NCI-H2107 (cell line): Measurements from ENCODE around the gene ACTL6B.
A peak's percentile ranks its signal among the peaks of the same experiment; 100 is the strongest.

Experiments used
- DNase-seq: peaks from one replicate; lab custom pipeline; 2025; lab: John Stamatoyannopoulos, UW

ACTL6B gene

DNA sequence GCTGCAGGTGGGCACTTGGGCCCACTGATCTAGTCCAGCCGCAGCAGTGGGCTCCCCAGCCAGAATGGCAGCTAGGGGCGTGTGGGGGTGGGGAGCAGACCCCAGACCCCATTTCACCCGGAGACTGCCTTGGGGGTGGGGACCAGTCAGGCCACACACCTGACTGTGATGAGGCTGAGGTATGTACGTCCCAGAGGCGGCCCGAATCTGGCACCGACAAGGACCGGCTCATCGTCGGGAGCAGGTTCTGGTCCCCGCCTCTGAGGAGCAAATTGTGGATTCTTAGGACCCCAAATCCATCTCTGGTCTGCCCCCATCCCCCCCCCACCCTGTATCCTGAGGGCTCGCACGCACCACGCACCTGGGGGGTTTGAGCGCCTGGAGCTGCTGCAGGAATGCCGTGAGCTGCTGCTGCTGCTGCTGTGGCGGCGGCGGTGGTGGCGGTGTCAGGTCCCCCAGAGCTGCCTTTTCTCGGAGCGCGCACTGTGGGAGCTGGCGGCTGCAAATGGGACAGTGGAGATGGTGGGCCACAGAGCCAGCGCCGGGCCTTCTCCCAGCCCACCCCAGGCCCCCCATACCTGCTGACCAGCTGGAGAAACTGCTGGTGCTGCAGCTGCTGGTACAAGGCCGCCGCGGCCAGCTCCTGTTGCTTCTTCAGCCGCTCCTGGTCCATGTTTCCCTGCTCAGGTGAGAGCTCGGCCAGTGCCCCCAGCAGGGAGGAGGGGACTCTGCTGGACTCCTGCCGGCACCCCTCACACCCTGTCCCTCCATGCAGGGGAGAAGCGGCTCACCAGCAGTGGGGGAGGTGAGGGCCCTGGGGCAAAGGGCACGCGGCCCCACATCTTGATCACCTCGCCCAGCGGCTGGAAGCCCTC is 27.6 kb upstream of the ACTL6B start:
- no peak for DNase-seq

DNA sequence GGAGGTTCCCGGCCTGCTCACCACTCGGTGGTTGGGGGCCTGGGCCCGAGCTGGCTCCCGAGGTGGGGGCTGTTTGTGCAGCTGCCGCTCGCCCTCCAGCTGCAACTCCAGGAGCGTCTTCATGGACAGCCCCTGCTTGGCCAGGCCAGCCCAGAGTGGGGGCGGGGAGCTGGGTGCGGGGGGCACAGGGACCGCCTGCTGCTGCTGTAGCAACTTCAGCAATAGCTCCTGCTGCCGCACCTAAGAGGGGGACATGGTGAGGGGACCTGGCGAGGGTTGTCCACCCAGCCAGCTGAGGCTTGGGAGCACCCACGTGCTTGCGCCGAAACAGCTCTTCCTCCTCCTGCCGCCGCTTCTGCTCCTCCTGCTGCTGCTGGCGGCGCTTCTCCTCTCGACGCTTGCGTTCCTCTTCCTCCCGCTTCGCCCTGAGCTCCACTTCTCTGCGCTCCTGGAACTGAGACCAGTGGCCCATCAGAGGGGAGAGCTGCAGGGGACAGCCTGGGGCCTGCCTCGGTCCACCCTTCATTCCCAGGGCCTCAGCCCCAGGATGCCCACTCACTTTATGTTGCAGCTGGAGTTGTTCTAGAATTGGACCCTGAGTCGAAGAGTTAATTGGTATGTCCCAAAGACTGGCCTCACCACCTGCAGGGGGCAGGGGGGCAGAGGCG is 26.9 kb upstream of the ACTL6B start:
- DNase-seq = no peak

- DNase-seq = no peak
These were observed 26.0 kb upstream of the ACTL6B start for GRCh38 chr7:100682228-100682741.

- no peak for DNase-seq
These were observed 25.4 kb upstream of the ACTL6B start for GRCh38 chr7:100681491-100682227.

- no peak for DNase-seq
These were observed 24.5 kb upstream of the ACTL6B start for GRCh38 chr7:100680576-100681271.

- DNase-seq = no peak
These were observed 23.8 kb upstream of the ACTL6B start for GRCh38 chr7:100679927-100680575.

DNA sequence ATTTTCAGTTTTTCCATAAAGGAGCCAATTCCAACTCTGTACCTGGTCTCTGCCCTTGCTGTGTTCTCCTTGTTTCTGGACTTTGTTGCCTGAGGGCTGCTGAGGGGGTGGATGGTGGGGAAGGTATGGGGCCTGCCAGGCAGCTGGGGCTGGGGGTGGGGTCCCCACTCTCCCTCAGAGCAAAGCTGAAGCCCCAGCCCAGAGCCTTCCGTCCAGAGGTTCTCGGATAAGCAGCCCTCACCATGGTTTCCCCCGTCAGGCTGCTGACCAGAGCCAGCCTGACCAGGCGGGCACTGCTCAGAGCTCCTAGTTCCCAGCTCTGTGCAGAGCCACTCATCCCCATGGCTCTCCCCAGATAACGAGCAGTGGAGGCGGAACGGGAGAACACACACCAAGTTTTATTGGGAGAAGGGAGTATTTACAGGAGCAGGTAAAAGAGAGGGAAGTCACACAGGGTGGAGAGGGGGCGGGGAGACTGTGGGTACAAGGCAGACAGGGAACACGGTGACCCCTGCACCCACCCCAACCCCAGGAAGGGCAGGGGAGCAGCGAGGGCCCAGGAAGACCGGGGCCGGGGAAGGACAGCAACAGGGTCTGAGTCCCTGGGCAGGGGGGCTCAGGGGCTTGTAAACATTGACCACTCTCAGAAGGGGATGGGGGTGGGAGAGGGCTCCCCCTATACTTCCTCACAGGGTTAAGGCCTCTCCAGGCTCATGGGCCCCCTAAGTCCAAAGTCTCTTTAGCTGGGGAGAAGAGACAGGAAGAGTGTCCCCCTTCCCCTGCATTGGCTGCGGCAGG is 23.1 kb upstream of the ACTL6B start:
- DNase-seq = no peak

DNA sequence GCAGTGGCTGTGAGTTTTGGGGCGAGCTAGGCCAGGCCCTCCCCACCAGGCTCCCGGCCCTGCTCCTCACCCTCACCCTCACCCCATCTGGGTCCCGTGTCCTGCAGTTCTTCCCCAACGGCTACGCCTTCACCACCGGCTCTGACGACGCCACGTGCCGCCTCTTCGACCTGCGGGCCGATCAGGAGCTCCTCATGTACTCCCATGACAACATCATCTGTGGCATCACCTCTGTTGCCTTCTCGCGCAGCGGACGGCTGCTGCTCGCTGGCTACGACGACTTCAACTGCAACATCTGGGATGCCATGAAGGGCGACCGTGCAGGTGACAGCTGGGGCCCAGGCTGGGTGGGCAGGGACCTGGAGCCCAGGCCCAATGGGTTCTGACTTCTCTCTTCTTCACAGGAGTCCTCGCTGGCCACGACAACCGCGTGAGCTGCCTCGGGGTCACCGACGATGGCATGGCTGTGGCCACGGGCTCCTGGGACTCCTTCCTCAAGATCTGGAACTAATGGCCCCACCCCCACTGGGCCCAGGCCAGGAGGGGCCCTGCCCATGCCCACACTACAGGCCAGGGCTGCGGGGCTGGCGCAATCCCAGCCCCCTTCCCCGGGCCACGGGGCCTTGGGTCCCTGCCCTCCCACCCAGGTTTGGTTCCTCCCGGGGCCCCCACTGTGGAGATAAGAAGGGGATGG is 22.2 kb upstream of the ACTL6B start:
- DNase-seq = no peak

DNA sequence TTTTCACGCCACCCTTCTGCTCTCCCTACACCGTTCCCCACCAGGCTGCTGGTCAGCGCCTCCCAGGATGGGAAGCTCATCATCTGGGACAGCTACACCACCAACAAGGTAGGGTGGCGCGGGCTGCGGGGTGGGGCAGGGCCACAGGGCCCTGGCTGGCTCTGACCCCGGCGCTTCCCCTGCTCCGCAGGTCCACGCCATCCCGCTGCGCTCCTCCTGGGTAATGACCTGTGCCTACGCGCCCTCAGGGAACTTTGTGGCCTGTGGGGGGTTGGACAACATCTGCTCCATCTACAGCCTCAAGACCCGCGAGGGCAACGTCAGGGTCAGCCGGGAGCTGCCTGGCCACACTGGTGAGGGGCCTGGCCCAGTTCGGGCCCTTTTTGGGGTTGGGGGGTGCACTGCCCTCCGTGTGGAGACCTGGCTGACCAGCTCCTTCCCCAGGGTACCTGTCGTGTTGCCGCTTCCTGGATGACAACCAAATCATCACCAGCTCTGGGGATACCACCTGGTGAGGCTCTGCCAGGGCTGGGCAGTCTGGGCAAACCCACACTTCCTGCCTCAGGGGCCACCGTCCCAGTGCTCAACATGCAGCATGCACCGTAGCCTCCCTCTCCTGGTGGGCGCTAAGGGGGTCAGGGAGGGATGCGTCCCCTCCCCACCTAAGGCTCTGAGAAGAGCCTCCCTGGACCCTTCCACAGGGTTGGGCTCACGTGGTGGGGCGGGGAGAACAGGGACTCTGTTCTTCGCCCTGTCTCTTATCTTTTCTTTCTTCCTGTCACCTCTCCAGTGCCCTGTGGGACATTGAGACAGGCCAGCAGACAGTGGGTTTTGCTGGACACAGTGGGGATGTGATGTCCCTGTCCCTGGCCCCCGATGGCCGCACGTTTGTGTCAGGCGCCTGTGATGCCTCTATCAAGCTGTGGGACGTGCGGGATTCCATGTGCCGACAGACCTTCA is 21.3 kb upstream of the ACTL6B start:
- DNase-seq = no peak

DNA sequence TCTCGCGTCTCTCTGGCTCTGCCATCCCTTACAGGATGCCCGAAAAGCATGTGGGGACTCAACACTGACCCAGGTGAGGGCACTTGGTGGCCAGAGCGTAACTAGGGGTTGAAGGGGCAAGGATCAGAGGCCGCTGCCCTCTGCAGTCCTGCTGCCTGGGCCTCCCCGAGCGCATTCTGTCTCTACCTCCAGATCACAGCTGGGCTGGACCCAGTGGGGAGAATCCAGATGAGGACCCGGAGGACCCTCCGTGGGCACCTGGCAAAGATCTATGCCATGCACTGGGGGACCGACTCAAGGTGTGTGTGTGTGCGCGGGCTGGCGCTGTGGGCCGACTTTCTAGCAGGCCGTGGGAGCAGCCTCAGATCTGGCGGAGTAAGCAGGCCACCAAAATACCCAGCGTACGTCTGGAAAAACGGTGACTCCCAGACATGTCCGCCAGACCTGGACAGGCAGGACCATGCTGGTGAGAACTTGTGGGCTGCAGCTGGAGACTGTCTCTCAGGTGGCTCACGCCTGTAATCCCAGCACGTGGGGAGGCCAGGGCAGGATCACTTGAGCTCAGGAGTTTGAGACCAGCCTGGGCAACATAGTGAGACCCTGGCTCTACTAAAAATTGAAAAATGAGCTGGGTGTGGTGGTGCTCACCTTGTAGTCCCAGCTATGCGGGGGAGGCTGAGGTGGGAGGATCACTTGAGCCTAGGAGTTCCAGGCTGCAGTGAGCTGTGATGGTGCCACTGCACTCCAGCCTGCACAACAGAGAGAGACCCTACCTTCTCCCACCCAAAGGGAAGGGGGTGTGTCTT is 20.5 kb upstream of the ACTL6B start:
- DNase-seq = no peak

GRCh38 chr7:100675581-100676350 is 19.5 kb upstream of the ACTL6B start:
- peak; percentile 24 for DNase-seq

DNA sequence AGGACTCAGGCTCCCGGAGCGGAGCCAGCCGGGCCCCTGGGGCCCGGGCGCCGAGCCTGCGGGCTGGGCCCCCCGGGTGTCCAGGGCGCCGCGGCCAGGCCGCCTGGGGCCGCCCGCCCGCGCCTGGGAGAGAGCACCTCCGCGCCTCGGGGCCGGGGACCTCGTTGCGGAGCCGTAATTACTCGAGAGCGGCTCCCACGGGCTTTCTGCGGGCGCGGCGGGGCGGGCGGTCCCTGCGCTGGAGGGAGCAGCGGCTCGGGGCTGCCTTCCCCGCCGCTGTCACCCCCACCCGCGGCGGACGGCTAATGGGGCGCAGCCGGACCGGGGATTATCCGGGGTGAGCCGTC is 18.8 kb upstream of the ACTL6B start:
- DNase-seq = no peak

DNA sequence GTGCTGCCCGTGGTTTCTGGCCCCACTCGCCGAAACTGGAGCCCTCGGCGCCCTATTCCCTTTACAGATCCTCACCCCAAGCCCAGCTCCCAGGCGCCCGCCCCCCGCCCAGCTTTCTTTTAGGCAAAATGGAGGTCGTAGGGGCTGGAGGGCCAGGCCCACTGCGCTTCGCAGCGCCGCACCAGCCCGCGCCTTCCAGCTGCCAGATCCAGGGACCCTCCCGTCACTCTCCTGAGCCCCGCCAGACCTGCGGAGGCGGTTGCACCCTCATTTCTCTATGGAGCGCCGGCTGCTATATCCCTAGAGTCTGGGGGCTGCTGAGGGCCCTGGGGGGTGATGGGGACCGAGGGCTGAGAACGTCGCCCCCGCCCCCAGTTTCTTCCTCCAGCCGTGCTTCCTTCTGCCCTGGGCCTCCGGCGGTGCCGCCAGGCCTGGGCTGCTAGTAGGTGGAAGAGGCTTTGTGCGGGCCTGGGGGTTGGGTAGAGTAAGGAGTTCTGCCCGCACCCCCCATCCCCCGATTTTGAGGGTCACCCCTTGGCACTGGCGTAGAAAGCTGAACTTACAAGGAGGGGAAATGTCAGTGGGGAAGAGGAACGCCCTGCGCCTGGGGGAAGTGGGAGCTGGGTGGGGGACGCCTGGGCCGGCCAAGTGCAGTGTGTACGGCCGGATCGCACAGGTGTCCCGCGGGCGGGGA is 18.3 kb upstream of the ACTL6B start:
- no peak for DNase-seq

GRCh38 chr7:100673942-100674410 is 17.7 kb upstream of the ACTL6B start:
- DNase-seq = no peak

GRCh38 chr7:100673302-100673941 is 17.2 kb upstream of the ACTL6B start, which contains the start of gene GNB2:
GNB2 (plus strand) TSS chr7:100673740; CDS start chr7:100676266, 2,526 bp downstream.
- DNase-seq = peak; percentile 98
